Measurements from ENCODE around the gene DCUN1D1. TPM values are rescaled to one million over a fixed set of nuclear protein-coding genes. Genes with fewer than 3 reads are reported as not detected.

Gene DCUN1D1
- total RNA-seq, 2 experiments from 2014 or later = 54.4 to 64.3 TPM

DNA sequence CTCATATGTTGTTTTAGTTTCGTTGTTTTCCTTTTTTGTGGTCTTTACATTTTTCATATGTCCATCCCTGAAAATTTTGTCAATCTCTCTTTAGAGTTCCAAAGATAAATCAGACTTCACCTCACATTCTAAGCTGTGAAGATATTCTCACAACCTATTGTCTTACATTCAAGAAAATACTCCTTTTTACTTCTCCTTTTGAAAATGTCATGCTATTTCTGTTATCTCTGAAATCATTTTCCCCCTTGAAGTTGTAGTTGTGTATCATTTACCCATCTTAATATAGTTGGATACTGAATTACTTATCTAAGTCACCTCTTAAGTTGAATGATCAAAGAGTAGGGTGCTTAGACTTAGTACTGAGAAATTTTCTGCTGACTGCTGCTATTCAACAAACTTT lies 74.3 kb downstream of the DCUN1D1 start:
- ChIA-PET POLR2A (no interaction called here), CTCF (no interaction called here)

DNA sequence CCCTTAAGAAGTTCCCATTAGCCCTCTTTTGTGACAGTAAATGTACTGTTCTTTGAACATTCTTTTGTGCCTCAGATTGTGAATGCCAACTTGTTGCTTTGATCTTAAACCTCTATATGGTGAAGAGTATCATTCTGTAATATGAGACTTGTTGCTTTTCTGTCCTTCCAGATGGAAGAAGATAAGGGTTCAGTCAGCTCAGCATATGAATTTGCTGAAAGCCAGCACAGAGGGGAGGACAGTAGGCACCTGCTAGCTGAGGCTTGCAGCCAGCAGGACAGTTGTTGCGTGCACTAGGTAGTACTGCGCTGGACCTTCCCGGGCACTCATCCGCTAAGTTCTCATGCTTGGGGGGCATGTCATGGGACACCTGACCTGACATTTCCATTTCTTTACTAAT lies 74.7 kb downstream of the DCUN1D1 start:
- ChIA-PET CTCF (no interaction called here), POLR2A (no interaction called here)

DNA sequence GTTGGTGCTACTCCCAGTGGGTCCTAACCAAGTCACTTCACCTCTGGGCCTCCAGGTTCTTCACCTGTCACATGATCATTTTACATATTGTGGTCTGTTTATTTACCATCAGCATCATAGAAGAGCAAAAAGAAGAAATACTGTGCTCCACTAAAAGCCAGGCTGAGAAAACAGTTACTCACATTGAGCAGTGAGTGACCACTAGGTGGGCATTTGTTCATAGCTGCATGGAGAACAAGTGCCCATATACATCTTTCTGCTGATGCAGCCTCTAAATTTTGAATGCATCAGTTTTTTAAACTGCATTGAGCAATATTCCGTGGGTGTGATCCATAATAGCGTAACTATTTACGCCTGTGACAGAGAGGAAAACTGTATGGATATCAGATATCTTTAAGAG lies 76.2 kb downstream of the DCUN1D1 start:
- POLR2A ChIA-PET = no interaction called here
- CTCF ChIA-PET = interaction anchor here (0.7 kb wide), 1 partner anchor 71 kb away, joined by 3 read pairs; no protein-coding TSS in a partner anchor

DNA sequence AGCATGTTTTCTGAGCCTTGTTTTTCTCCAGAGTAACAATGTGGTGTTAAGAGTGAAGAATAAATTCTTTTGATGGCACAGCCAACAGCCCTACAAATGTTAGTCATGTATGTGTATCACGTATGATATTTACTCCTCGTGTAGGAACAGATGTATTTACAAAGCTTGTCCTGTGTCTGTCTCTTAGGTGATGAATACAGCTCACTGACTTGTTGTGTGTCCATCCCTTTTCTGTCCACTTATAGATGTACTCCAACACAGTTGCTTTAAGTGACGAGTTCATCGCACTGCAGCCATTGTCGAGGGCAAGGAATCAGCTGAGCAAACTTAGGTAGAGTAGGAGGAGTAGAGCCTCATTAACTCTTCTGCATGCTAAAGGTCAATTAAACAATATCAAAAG lies 78.1 kb downstream of the DCUN1D1 start:
- CTCF ChIA-PET = no interaction called here

DNA sequence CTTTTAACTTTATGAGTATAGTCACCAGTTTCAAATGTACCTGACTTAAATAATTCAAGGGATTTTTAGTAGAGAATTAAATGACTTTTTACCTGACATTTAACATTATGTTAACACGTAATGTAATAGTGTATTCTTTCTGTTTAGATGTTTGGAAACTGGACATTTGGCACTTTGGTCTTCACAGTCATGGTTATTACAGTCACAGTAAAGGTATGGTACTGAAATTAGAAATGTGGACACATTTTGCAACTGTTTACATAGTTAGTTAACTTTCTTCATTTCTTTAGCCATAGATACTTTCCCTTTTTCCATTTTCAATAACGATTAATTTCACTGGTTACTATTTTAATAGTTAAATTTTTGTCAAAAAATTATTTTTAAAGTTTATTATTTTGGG lies 83.8 kb downstream of the DCUN1D1 start:
- ChIA-PET CTCF (no interaction called here), POLR2A (no interaction called here)

More for the DNA sequence above, 78.1 kb downstream of the DCUN1D1 start:
- POLR2A ChIA-PET = no interaction called here

- ChIA-PET POLR2A (no interaction called here), CTCF (no interaction called here)
Observed at GRCh38 chr3:182895513-182896112, 84.7 kb downstream of the DCUN1D1 start.

GRCh38 chr3:182892226-182892625 lies 88.1 kb downstream of the DCUN1D1 start:
- ChIA-PET POLR2A (no interaction called here), CTCF (no interaction called here)

DNA sequence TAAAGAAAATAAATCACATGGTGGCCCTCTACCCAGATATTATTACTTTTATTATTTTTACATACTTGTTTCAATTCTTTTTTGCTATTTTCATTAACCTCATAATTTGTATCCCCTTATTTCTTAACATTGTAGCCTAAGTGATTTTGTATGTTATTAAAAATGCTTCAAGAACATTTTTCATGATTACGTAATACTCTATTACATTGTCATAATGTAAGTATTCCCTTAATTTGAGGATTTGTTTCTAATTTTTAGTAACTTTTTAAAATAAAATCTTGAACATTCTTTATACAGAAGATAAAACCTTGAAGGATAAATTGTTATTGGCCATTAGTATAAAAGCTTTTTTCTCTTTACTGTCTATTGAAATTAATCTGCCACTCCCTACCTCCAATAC lies 89.0 kb downstream of the DCUN1D1 start:
- POLR2A ChIA-PET = interaction anchor here (0.5 kb wide), 1 partner anchor 50 kb away, joined by 4 read pairs; no protein-coding TSS in a partner anchor
- CTCF ChIA-PET = no interaction called here

GRCh38 chr3:182889948-182890629 lies 90.2 kb downstream of the DCUN1D1 start:
- POLR2A ChIA-PET = no interaction called here

More at GRCh38 chr3:182889948-182890629, 90.2 kb downstream of the DCUN1D1 start:
- CTCF ChIA-PET = no interaction called here

Other genes with a start within 250 kb of the DCUN1D1 start
- gene ATP11B, start 187.0 kb downstream of the DCUN1D1 start, total RNA-seq = 10 to 100 TPM; 79.4 to 86.7 TPM
- gene MCCC1, start 119.0 kb upstream of the DCUN1D1 start, total RNA-seq = 10 to 100 TPM; 33.9 to 35.8 TPM
- 1 to 10 TPM; 1.7 to 1.8 TPM for gene LAMP3, start 182.2 kb upstream of the DCUN1D1 start, total RNA-seq